ENCODE results near the gene HDAC2. TPM values are rescaled to one million over a fixed set of nuclear protein-coding genes. Genes with fewer than 3 reads are reported as not detected.

The HDAC2 gene
- total RNA-seq, 3 donors from 2014 or later (not counting 1 experiment from before 2014, with no cell fraction given): 55.1 to 74.5 (median 60.8) TPM

DNA sequence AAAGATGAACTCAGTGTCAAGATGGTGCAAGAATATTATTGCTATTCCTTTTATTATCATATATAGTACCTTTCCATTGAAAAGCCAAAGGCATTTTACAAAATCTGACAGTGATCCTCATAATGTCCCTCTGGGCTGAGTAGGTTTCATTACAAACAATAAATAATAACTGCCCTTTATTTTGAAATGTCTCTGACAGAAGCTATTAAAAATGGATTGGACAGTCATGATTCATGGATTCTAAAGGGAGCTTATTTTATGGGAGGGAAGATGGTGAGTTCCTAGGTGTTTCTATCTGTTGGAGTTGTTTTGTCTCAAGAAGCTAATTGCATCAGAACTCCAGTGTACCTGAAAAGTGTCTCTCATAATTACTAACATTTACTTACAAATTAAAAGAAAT lies 30.4 kb upstream of the HDAC2 start:
- no peaks in the 10 kb centered on the region for H3K27me3 ChIP-seq (ENCODE audit: control insufficient read depth, insufficient read depth, low read length)
- no peak for DNase-seq

DNA sequence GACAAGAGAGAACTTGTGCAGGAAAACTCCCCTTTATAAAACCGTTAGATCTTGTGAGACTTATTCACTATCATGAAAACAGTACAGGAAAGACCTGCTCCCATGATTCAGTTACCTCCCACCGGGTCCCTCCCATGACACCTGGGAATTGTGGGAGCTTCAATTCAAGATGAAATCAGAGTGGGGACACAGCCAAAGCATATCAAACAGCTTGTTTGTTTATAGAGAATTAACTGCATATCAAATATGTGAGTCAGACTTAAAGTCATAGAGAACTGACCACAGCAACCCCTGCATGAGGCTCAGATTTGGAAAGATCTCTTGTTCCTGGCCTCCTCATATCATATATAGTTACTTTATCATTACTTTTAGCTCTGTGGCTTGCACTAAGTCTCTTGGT lies 29.1 kb upstream of the HDAC2 start:
- Histone ChIP-seq H3K4me1 (ENCODE audit: control insufficient read depth, insufficient read depth, low read length) (no peaks in the 10 kb centered on the region), H3K36me3 (ENCODE audit: control insufficient read depth, insufficient read depth, low read length) (no peaks in the 10 kb centered on the region), H3K27ac (ENCODE audit: low read length) (no peak overlapping the region), H3K4me3 (ENCODE audit: low read length) (no peak overlapping the region), H3K27me3 (ENCODE audit: control insufficient read depth, insufficient read depth, low read length) (no peaks in the 10 kb centered on the region), H3K9me3 (ENCODE audit: control insufficient read depth, insufficient read depth, low read length) (no peaks in the 10 kb centered on the region)
- TF ChIP-seq, protein P1, sequence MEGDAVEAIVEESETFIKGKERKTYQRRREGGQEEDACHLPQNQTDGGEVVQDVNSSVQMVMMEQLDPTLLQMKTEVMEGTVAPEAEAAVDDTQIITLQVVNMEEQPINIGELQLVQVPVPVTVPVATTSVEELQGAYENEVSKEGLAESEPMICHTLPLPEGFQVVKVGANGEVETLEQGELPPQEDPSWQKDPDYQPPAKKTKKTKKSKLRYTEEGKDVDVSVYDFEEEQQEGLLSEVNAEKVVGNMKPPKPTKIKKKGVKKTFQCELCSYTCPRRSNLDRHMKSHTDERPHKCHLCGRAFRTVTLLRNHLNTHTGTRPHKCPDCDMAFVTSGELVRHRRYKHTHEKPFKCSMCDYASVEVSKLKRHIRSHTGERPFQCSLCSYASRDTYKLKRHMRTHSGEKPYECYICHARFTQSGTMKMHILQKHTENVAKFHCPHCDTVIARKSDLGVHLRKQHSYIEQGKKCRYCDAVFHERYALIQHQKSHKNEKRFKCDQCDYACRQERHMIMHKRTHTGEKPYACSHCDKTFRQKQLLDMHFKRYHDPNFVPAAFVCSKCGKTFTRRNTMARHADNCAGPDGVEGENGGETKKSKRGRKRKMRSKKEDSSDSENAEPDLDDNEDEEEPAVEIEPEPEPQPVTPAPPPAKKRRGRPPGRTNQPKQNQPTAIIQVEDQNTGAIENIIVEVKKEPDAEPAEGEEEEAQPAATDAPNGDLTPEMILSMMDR (IDR thresholded peaks at IDR 0.05): no peak
- intact Hi-C loops (cut with micrococcal nuclease): no loop called here
- no peak for ATAC-seq
- Mint-ChIP-seq H3K4me3 (no peak overlapping the region), H3K27me3 (ENCODE audit: low read depth in 2 of 2) (peaks cover 9 to 12% of the 10 kb centered on the region in 2 donors), H3K9me3 (no peaks in the 10 kb centered on the region), H3K4me1 (no peaks in the 10 kb centered on the region), H3K27ac (no peak overlapping the region), H3K36me3 (no peaks in the 10 kb centered on the region)
- no peak for DNase-seq
- WGBS (ENCODE audit: insufficient coverage): 64% methylated on average over 2 of the region's 2 CpGs

More for the DNA sequence above, 30.4 kb upstream of the HDAC2 start:
- TF ChIP-seq, protein P1 (IDR thresholded peaks at IDR 0.05): no peak
- H3K9me3 ChIP-seq (ENCODE audit: control insufficient read depth, insufficient read depth, low read length): no peaks in the 10 kb centered on the region
- intact Hi-C loops (cut with micrococcal nuclease): no loop called here
- Mint-ChIP-seq H3K27me3 (ENCODE audit: low read depth in 2 of 2) (peaks cover 8 to 12% of the 10 kb centered on the region in 2 donors), H3K36me3 (no peaks in the 10 kb centered on the region), H3K9me3 (no peaks in the 10 kb centered on the region), H3K27ac (no peak overlapping the region), H3K4me3 (no peak overlapping the region), H3K4me1 (no peaks in the 10 kb centered on the region)
- H3K4me3 ChIP-seq (ENCODE audit: low read length): no peak overlapping the region
- H3K27ac ChIP-seq (ENCODE audit: low read length): no peak overlapping the region
- no peak for ATAC-seq
- no peaks in the 10 kb centered on the region for H3K4me1 ChIP-seq (ENCODE audit: control insufficient read depth, insufficient read depth, low read length)
- no peaks in the 10 kb centered on the region for H3K36me3 ChIP-seq (ENCODE audit: control insufficient read depth, insufficient read depth, low read length)

DNA sequence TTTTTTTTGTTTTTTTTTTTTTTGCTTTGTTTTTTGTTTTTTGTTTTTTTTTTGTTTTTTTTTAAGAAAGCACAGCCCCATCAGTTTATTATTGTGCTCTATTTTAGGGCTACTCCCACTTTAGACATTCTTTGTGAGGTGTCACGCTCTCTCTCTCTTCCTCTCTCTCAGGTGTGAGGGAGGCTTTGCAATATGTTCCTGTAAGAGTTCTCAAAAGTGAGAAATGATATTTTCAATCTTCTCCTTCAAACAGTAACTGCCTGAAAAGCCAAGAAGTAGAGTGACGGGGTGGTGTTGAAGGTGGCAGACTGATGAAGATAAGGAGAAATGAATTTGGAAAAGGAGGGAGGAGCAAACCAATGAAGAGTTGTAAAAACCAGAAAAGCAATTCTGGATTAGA lies 28.3 kb upstream of the HDAC2 start:
- H3K36me3 ChIP-seq (ENCODE audit: control insufficient read depth, insufficient read depth, low read length): no peaks in the 10 kb centered on the region
- Mint-ChIP-seq H3K27ac (no peak overlapping the region), H3K9me3 (no peaks in the 10 kb centered on the region), H3K27me3 (ENCODE audit: low read depth in 2 of 2) (peaks cover 8 to 13% of the 10 kb centered on the region in 2 donors), H3K4me3 (no peak overlapping the region), H3K4me1 (no peaks in the 10 kb centered on the region), H3K36me3 (no peaks in the 10 kb centered on the region)
- TF ChIP-seq, protein P1 (IDR thresholded peaks at IDR 0.05): no peak
- DNase-seq: no peak
- intact Hi-C loops (cut with micrococcal nuclease): no loop called here
- no peak overlapping the region for H3K4me3 ChIP-seq (ENCODE audit: low read length)
- 55% methylated on average over 1 of the region's 2 CpGs for WGBS (ENCODE audit: insufficient coverage)
- H3K9me3 ChIP-seq (ENCODE audit: control insufficient read depth, insufficient read depth, low read length): no peaks in the 10 kb centered on the region
- no peaks in the 10 kb centered on the region for H3K4me1 ChIP-seq (ENCODE audit: control insufficient read depth, insufficient read depth, low read length)
- ATAC-seq: no peak
- no peak overlapping the region for H3K27ac ChIP-seq (ENCODE audit: low read length)
- no peaks in the 10 kb centered on the region for H3K27me3 ChIP-seq (ENCODE audit: control insufficient read depth, insufficient read depth, low read length)

DNA sequence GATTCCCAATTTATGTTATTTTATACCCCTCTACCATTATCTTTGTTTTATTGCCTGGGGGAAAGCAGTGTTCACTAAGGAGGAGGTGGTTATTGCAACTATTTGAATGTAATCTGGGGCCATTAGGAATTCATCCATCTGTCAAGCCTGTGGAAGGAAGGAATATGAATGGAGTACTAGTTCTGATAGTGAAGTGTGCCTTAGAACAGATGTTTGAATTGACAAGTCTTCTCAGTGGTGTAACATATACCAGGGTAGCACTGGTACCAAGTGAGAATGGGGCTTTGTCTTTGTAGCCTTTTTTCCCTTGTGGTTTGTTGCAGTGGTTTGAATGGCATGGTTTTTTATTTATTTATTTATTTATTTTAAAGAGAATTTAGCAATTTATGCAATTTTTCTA lies 27.9 kb upstream of the HDAC2 start:
- Histone ChIP-seq H3K27ac (ENCODE audit: low read length) (no peak overlapping the region), H3K36me3 (ENCODE audit: control insufficient read depth, insufficient read depth, low read length) (no peaks in the 10 kb centered on the region), H3K4me3 (ENCODE audit: low read length) (no peak overlapping the region), H3K4me1 (ENCODE audit: control insufficient read depth, insufficient read depth, low read length) (no peaks in the 10 kb centered on the region), H3K27me3 (ENCODE audit: control insufficient read depth, insufficient read depth, low read length) (no peaks in the 10 kb centered on the region), H3K9me3 (ENCODE audit: control insufficient read depth, insufficient read depth, low read length) (no peaks in the 10 kb centered on the region)
- Mint-ChIP-seq H3K4me1 (no peaks in the 10 kb centered on the region), H3K36me3 (no peaks in the 10 kb centered on the region), H3K4me3 (no peak overlapping the region), H3K9me3 (no peaks in the 10 kb centered on the region), H3K27ac (no peak overlapping the region), H3K27me3 (ENCODE audit: low read depth in 2 of 2) (peaks cover 8 to 13% of the 10 kb centered on the region in 2 donors)
- DNase-seq (no peak), ATAC-seq (no peak)
- intact Hi-C loops (cut with micrococcal nuclease): no loop called here
- TF ChIP-seq, protein P1 (IDR thresholded peaks at IDR 0.05): no peak
